SK-MEL-5 (cell line): ENCODE data around the gene CATSPERZ. TPM values are rescaled to one million over a fixed set of nuclear protein-coding genes. Genes with fewer than 3 reads are reported as not detected.
"Not testable (repeated sequence)": the region's sequence is repeated elsewhere in the genome, so short reads cannot be mapped to it uniquely, and the experiment has no call there.

Experiments
- DNase-seq: peaks from one replicate; pipeline ENCODE4 v3.0.0-alpha.2; 2016; ENCODE audit warnings: low read depth, low spot score
- in situ Hi-C: cut with HindIII; loops from 2 replicates; pipeline ENCODE4 v1.10.0; 2016; ENCODE audit warnings: low sequenced_read_pairs, high pct_unique_total_duplicates, low pct_unique_long_range_greater_than_20kb
- total RNA-seq: library from RNA; depleted of rRNA; stranded (reverse); fragments of >200 nt; shearing (Covaris generic); gene quantifications from 2 replicates; pipeline ENCODE4 v1.2.3, GENCODE V29; 2014

The CATSPERZ gene
- total RNA-seq, 1 experiment from 2014 or later, result 0.45 TPM

DNA sequence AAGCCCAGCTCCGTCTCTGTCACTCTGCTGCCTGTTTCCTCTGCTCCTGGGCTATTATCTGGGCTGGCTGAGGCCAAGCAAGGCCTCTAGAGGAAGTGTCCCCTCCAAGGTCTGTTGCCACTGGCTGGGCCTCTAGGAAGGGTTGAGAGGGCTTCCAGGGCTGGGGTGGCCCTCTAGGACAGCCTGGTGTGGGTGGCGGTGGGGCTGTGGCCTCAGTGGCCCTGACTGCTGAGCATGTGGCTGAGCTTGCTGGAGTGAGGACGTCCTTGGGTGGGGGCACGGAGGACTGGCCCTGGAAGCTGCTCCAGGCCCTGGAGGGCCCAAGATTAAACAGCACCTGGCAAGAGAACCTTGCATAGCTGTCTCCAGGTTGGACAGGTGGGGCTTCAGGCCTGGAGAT is 23.8 kb downstream of the CATSPERZ start:
- in situ Hi-C loops, DNase-seq: not testable (repeated sequence)

DNA sequence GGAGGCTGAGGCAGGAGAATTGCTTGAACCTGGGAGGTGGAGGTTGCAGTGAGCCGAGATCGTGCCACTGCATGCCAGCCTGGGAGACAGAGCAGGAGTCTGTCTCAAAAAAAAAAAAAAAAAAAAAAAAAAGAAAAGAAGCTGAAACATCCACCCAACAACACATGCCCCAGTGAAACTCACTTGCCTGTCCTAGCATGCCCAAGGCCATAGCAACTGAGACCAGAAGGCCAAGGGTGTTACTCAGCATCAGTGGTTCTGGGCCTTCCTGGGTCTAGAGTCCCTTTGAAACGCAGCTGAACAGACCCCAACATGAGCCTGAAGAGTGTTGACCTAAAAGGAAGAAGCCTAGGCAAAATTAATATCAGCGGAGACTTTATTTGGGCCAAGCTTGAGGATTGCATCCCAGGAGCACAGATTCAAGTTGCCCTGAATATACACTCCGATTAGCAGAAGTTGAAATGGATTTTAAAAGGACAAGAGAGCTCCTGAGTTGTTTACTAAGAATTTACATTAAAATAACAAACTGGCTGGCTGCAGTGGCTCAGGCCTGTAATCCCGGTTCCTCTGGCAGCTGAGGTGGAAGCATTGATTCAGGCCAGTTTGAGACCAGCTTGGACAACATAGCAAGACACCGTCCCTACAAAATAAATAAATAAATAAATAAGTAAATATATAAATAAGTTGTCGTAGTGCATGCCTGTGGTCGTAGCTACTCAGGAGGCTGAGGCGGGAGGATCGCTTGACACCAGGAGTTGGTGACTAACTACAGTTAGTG is 24.7 kb downstream of the CATSPERZ start:
- no peak for DNase-seq
- in situ Hi-C loops, result no loop called here

DNA sequence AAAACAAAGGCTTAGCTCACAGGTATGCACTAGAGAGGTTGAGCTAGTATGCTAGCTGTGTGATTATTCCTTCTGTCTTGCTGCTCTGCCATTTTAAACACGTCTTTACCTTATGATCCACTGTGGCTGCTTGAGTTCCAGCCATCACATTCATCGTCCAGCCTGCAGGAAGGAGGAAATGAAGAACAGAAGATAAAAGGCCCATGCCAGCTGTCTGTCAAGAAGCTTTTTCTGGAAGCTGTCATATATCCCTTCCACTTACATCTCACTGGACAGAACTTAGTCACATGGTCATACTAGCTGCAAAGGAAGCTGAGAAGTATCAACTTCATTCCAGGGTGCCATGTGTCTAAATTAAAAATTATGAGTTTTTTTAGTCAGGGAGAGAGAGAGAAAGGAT is 27.2 kb downstream of the CATSPERZ start:
- no peak for DNase-seq
- in situ Hi-C loops, result no loop called here

DNA sequence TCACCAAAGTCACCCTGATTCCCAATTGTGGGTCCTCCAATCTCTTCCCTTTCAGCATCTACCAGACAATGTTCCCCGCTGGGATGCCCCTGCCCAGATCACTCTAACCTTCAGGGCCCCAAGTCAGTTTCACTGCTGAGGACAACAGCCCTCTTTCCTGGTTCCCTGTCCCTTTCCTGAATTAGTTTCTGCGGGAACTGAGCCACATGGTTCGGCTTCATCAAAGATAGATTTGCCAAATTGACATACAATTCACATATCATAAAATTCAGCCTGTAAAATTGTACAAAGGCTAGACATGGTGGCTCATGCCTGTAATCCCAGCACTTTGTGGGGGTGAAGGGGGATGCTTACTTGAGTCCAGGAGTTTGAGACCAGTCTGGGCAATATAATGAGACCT is 27.8 kb downstream of the CATSPERZ start:
- in situ Hi-C loops, result no loop called here

DNA sequence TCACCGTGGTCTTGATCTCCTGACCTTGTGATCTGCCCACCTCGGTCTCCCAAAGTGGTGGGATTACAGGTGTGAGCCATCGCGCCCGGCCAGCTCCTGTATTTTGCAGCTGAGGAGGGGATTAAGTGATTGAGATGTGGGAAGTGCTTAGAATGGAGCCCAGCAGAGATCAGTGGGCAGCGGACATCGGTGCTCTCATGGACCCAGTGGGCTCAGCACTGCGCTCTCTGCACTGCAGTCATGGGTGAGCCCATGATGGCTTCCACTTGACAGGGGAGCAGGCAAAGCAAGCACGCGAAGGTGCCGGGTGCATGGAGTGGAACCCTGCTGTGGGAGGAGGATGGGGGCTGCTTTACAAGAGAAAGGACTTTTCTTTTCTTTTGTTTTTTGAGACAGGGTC is 30.7 kb downstream of the CATSPERZ start:
- DNase-seq, result no peak
- in situ Hi-C loops, result no loop called here

More for the DNA sequence above, 27.8 kb downstream of the CATSPERZ start:
- DNase-seq, result no peak

DNA sequence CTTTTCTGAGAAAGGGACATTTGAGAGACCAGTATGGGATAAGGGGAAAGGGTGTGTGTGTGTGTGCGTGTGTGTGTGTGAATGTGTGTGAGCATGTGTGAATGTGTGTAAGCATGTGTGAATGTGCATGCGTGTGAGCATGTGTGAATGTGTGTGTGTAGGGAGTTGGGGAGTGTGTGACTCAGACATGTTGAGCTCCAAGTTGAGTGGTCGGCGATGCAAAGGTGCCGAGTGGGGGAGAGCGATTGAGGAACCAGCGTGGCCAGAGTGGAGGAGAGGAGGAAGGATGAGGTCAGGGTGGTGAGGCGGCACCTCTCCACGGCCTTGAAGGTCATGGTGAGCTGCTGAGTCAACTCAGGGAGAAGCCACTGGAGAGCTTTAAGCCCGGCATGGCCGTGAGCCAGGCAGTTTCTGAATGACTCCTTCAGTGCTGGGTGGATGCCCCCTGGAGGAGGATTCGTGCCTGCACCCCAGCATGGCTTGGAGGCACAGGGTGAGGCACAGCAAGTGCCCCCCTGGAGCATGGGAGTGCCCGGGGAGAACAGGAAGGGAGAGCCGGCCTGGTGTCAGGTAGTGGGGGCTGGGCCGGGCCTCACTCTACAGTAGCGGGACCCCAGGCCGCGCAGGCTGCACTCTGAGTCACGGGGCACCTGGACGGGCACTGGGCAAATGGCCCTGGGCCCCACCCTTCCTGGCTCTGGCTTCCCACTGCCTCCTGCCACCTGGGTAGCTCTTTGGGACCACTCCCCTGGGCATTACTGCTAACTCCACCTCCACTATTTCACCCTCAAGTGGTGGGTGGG is 31.6 kb downstream of the CATSPERZ start:
- DNase-seq, result peak; percentile 75
- in situ Hi-C loops, result no loop called here

DNA sequence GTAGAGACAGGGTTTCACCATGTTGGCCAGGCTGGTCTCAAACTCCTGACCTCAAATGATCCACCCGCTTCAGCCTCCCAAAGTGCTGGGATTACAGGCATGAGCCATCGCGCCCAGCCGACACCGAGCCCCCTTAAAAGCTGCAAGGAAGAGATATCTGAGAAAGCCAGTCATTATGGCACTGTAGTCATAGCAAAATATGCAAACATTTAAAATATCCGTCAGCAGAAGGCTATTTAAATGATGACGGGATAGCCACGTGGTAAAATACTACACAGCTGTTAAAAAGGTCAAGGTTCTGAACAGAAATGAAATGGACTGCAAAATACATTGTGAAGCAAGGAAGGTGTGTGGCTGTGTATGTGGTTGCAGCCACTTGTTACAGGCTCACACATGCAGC is 33.4 kb downstream of the CATSPERZ start:
- in situ Hi-C loops, result no loop called here
- no peak for DNase-seq

DNA sequence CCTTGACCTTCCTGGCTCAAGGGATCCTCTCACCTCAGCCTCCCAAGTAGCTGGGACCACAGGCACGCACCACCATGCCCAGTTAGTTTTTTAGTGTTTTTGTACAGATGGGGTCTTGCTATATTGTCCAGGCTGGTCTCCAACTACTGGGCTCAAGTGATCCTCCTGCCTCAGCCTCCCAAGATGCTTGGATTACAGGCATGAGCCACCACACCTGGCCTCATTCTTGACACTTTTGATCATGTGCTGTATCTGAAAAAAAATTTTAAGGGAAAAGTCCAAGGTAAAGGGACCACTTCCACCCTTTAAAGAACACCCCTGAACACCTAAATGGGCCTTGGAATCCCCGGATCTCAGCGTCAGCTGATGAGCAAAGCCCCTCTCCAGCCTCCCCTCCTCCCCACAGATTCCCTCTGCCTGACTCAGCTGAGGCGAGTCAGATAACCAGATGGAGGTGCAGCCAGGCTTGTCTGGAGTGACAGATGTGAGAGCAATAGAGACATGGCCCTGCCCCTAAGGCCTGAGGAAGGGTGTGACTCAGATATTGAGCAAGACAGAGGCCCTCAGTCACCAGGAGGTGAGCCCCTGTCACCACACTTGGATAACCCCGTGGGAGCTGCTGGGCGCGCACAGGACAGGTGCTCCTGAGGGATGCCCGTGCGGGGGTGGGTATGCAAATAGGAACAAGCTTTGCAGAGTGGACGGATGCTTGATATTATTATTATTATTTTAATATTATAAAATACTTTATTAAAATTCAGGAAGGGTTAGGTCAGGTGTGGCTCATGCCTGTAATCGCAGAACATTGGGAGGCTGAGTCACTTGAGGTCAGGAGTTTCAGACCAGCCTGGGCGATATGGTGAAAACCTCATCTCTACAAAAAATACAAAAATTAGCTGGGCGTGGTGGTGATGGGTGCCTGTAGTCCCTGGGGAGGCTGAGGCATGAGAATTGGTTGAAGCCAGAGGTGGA is 34.9 kb downstream of the CATSPERZ start:
- in situ Hi-C loops, result no loop called here
- DNase-seq, result no peak

DNA sequence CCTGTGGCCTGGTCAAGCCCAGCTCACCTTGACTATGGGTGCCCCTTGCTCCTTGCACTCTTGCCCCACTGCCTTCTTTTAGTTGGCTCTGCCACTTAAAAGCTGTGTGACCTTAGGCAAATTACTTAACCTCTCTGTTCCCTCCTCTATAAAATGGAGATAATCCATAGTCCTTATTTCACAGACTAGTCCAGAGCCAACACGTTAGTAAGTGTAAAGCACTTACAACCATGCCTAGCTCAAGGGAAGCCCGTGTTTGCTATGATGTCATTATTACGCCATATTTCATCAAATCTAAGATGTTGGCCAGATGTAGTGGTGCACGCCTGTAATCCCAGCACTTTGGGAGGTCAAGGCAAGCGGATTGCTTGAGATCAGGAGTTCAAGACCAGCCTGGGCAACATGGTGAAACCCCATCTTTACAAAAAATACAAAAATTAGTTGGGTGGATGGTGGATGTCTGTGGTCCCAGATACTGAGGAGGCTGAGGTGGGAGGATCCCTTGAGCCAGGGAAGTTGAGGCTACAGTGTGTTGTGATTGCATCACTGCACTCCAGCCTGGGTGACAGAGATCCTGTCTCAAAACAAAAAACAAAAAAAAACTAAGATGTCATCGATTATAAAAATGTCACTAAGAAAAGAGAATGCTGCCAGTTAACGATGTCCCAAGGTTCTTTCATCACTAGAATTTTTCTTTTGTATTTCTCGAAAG is 37.5 kb downstream of the CATSPERZ start:
- DNase-seq, result no peak
- in situ Hi-C loops, result no loop called here

DNA sequence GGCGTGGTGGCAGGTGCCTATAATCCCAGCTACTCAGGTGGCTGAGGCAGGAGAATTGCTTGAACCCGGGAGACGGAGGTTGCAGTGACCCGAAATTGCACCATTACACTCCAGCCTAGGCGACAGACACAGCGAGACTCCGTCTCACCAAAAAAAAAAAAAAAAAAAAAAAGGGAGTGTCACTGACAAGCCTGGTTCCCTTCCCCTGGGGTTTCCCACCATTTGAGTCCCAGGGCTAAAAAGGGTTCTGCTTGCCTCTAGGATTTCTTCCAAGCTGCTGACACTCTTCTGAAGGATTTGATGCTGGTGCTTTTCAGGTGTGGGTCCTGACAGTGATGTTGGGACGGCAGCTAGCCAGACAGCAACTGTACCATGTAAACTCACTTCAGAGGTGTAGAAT is 38.6 kb downstream of the CATSPERZ start:
- DNase-seq, result no peak
- in situ Hi-C loops, result no loop called here

DNA sequence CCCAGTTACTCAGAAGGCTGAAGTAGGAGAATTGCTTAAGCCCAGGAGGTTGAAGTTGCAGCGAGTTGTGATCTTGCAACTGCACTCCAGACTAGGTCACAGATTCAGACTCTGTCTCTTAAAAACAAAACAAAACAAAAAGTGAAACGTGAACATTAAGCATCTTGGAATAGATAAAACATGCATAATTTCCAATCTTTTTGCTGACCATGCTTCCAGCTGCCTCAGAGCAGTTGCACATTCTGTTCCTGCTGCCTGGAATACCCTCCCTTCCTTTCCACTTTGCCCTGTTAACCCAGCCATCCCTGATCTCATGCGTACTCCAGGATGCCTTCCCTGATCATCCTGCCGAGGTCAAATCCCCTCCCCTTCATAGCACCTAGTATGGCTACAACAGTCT is 39.1 kb downstream of the CATSPERZ start:
- in situ Hi-C loops, result no loop called here
- no peak for DNase-seq

DNA sequence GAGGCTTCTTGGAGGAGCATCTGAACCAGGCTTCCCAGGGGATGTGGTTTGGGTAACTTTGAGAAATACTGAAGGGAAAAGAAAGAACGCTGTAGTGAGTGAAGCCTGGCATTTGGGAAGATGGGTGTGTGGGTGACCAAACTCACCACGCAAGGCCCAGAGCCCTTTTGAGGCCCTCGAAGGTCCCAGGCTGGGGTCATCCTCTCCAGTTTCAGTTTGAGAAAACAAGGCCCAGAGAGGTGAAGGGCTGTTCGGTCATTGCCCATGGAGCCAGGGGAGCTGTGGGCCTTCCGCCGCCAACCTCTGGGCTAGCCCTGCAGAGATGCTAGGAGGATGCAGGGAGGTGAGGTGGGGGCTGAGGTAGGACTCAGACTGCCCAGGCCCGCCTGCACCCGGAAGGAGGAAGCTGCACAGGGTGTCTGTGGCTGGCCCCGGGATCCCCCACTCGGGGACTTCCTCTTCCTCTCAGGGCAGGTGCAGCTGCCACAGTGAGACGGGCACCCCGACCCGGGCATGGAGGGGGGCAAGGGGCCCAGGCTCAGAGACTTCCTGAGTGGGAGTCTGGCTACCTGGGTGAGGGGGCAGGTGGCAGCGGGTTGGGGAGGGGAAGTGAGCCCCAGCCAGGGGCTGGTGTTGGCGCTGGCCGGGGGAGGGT is 39.7 kb downstream of the CATSPERZ start, which contains the start of gene CCDC88B:
TSS of gene CCDC88B (plus strand) at position 451 of the 655 bp plus-strand sequence. CDS start at position 514, 63 bp downstream.
- DNase-seq, result no peak
- in situ Hi-C loops, result no loop called here

DNA sequence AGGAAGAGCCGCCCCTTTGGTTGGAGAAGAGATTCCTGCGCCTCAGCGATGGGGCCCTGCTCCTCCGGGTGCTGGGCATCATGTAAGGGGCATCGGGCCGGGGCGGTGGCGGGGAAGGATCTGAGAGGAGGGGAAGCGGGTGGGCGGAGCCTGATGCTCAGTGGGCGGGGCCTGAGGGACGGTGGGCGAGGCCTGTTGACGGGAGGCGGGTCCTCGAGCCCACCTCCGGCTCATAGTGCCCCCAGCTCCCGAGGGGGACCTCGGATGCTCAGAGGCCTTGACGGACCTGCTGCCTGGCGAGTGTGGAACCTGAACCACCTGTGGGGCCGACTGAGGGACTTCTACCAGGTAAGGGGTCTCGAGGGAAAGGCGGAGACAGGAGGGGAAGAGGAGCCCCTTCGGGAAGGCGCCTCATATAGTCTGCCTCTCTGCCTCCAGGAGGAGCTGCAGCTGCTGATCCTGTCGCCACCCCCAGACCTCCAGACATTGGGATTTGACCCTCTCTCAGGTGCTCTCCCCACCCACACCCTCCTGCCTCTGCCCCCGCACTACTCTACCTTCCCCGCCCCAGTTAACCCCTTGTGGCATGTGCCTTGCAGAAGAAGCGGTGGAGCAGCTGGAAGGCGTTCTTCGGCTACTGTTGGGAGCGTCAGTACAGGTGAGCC is 40.6 kb downstream of the CATSPERZ start:
- no peak for DNase-seq

DNA sequence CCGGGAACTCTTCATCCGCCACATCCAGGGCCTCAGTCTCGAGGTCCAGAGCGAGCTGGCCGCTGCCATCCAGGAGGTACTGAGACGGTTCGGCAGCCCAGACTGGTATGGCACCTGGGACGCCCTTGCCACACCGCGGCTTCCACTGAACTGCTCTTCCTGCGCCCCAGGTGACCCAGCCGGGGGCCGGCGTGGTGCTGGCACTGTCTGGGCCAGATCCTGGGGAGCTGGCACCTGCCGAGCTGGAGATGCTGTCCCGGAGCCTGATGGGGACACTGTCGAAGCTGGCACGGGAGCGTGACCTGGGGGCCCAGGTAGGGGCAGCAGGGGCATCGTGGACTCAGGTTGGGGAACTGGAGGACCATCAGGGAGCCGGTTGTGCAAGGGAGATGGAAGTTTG is 41.3 kb downstream of the CATSPERZ start:
- in situ Hi-C loops, result no loop called here
- DNase-seq, result no peak

More for the DNA sequence above, 40.6 kb downstream of the CATSPERZ start:
- in situ Hi-C loops, result no loop called here

DNA sequence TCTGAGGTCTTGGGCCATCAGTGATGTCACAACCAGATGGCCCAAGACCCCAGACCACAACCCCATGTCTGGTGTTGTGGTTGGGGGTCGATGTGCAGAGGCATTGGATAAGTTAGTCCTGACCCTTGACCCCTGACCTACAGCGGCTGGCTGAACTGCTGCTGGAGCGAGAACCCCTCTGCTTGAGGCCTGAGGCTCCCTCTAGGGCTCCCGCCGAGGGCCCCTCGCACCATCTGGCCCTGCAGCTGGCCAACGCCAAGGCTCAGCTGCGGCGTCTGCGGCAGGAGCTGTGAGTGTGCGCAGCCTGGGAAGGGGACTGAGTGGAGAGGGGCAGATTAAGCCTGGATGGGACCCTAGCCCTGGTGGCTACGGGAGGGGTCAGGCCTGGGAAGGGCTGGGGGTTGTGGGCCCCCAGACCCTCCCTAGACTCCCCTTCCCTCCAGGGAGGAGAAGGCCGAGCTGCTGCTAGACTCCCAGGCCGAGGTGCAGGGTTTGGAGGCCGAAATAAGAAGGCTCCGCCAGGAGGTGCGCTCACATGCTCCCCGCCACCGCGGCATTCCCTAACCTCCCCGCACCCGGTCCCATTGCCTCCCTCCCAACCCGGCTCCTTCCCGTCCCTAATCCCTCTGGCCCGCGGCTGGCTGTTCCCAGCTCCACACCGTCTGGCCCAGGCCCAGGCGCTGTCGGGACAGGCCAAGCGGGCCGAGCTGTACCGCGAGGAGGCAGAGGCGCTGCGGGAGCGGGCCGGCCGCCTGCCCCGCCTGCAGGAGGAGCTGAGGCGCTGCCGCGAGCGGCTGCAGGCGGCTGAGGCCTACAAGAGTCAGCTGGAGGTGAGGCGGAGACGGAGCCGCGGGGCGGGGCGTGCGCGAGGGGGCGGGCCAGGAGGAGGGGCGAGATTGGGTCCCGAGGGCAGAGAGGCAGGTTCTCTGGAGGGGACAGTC is 42.0 kb downstream of the CATSPERZ start:
- DNase-seq, result peak; percentile 68
- in situ Hi-C loops, result no loop called here
